Fibroblast of lung (primary cell): ENCODE results near the gene STPG3. TPM values are rescaled to one million over a fixed set of nuclear protein-coding genes. Genes with fewer than 3 reads are reported as not detected.
"Not testable (repeated sequence)": the region's sequence is repeated elsewhere in the genome, so short reads cannot be mapped to it uniquely, and the experiment has no call there.

Source experiments
- DNase-seq, 2 donors: peaks; one replicate each; pipeline versions ENCODE4 v3.0.0 to v3.0.0-alpha.2; 2010; ENCODE audit warnings: low read depth in 2 of 2
- H2AFZ ChIP-seq: 2 replicates; pipeline ENCODE4 v1.5.1; 2012; ENCODE audit warnings: low read length, control low read depth, inconsistent platforms
- H3K27ac ChIP-seq: 2 replicates; pipeline ENCODE4 v1.5.1; 2011; ENCODE audit warnings: low read length, control low read depth; ENCODE audit not compliant: insufficient read depth
- H3K27me3 ChIP-seq: 2 replicates; pipeline ENCODE4 v1.5.1; 2011; ENCODE audit warnings: mild to moderate bottlenecking, low read length; ENCODE audit not compliant: control insufficient read depth, insufficient read depth
- H3K36me3 ChIP-seq: 2 replicates; pipeline ENCODE4 v1.5.1; 2011; ENCODE audit warnings: low read length; ENCODE audit not compliant: control insufficient read depth, insufficient read depth
- H3K4me1 ChIP-seq: 2 replicates; pipeline ENCODE4 v1.5.1; 2011; ENCODE audit warnings: low read length; ENCODE audit not compliant: control insufficient read depth, insufficient read depth; ENCODE audit errors: extremely low read depth
- H3K4me2 ChIP-seq: 2 replicates; pipeline ENCODE4 v1.5.1; 2011; ENCODE audit warnings: low read length, control low read depth; ENCODE audit not compliant: insufficient read depth; ENCODE audit errors: extremely low read depth
- H3K4me3 ChIP-seq, 4 experiments: fragments of 200-600 bp in 1 of 4; sonication (generic) in 1 of 4; replicated peaks in 1 of 4; 2 replicates each; pipeline ENCODE4 v1.5.1; 2011 to 2016; ENCODE audit warnings: low read length in 4 of 4, low read depth in 3 of 4, mild to moderate bottlenecking in 3 of 4, control low read depth in 2 of 4, inconsistent platforms in 1 of 4, mixed read lengths in 1 of 4; ENCODE audit not compliant: insufficient read depth in 1 of 4; ENCODE audit errors: control extremely low read depth in 1 of 4
- H3K79me2 ChIP-seq: 2 replicates; pipeline ENCODE4 v1.5.1; 2012; ENCODE audit warnings: mild to moderate bottlenecking, low read length, inconsistent platforms; ENCODE audit not compliant: control insufficient read depth, insufficient read depth
- H3K9ac ChIP-seq: 2 replicates; pipeline ENCODE4 v1.5.1; 2011; ENCODE audit warnings: mild to moderate bottlenecking, low read length, control low read depth; ENCODE audit not compliant: insufficient read depth
- H3K9me3 ChIP-seq: 2 replicates; pipeline ENCODE4 v1.5.1; 2012; ENCODE audit warnings: low read depth, low read length; ENCODE audit not compliant: control insufficient read depth, insufficient read depth
- H4K20me1 ChIP-seq: 2 replicates; pipeline ENCODE4 v1.5.1; 2011; ENCODE audit warnings: low read length; ENCODE audit not compliant: control insufficient read depth, insufficient read depth; ENCODE audit errors: extremely low read depth
- EZH2 ChIP-seq: IDR thresholded peaks from 2 replicates; pipeline ENCODE4 v1.5.1; 2012; ENCODE audit warnings: low read length, control low read depth, mild to moderate bottlenecking; ENCODE audit errors: missing control alignments
- polyA plus RNA-seq, 2 donors: library from polyadenylated mRNA; depleted of rRNA in 1 of 2; stranded (reverse) in 1 of 2; unstranded in 1 of 2; fragments of >200 nt; gene quantifications; 2 replicates each; pipeline ENCODE4 v1.2.1, GENCODE V29; 2011 to 2012; ENCODE audit warnings: missing spikeins in 1 of 2
- total RNA-seq: library from RNA; depleted of rRNA; stranded (reverse); fragments of >200 nt; gene quantifications from 2 replicates; pipeline ENCODE4 v1.2.1, GENCODE V29; 2014
- TF ChIP-seq, protein P1 (sequence below), 2 donors: IDR thresholded peaks in 1 of 2; conservative IDR thresholded peaks in 1 of 2; 1 replicate in 1 of 2; 2 replicates in 1 of 2; pipeline ENCODE4 v1.5.1; 2011 to 2012; ENCODE audit warnings: low read length in 2 of 2, control low read depth in 1 of 2, inconsistent platforms in 1 of 2, low read depth in 1 of 2, mild to moderate bottlenecking in 1 of 2

STPG3 gene
- total and polyA plus RNA-seq, 2 donors (not counting 1 experiment from before 2014, with no cell fraction given): not detected

DNA sequence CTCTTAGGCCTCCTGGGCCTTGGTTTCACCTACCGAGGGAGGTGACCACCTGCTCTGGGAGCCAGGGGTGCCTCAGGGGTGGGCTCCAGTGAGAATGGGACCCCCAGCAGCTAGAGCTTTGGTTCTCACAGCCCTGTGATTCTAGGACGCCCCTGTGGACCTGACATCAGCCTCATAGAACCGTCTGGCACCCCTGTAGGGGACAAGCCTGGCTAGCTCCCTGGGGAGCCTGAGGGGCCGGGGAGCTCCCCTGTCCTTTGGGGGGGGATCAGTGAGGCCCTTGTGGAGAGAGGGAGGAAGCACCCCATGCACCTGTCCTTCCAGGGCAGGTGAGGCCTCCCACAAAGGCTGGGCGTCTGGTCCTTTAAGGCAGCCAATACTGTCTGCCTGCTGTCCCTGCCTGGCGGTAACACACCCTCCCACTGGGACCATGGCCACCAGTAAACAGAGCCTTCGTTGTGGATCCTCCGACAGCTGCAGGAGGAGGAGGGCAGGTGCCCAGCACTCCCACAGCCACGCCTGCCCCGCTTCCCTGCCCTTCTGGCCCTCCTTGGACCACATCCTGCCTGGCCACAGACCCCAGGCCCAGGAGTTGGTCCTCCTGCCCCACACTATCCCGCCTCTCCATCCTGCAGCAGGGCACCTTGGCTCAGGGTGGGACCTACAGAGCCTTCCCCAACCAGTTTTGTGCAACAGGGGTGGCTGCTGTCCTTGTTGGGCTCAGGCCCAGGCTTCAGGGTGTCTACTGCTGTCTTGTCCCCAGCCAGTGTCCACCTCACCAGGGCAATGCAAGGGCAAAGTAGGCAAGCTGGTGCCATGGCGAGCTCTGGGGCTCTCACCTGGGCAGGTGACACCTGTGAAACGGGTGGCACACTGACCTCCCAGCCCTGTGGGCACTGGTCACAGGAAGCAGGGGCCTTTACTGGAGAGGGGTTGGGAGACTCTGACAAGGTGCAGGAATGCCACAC is 13.0 kb upstream of the STPG3 start:
- TF ChIP-seq, protein P1, sequence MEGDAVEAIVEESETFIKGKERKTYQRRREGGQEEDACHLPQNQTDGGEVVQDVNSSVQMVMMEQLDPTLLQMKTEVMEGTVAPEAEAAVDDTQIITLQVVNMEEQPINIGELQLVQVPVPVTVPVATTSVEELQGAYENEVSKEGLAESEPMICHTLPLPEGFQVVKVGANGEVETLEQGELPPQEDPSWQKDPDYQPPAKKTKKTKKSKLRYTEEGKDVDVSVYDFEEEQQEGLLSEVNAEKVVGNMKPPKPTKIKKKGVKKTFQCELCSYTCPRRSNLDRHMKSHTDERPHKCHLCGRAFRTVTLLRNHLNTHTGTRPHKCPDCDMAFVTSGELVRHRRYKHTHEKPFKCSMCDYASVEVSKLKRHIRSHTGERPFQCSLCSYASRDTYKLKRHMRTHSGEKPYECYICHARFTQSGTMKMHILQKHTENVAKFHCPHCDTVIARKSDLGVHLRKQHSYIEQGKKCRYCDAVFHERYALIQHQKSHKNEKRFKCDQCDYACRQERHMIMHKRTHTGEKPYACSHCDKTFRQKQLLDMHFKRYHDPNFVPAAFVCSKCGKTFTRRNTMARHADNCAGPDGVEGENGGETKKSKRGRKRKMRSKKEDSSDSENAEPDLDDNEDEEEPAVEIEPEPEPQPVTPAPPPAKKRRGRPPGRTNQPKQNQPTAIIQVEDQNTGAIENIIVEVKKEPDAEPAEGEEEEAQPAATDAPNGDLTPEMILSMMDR (conservative IDR thresholded peaks at IDR 0.05 in 1 of 2, IDR thresholded peaks at IDR 0.05 in 1 of 2; ENCODE audit: low read depth in 1 of 2, low read length in 2 of 2): no peak
- no peak for TF ChIP-seq EZH2
- Histone ChIP-seq H3K27me3 (no peaks in the 10 kb centered on the region), H4K20me1 (no peaks in the 10 kb centered on the region), H3K79me2 (peaks cover 29% of the 10 kb centered on the region), H3K4me3 (no peak overlapping the region), H3K4me2 (no peak overlapping the region), H3K4me1 (peaks cover 6% of the 10 kb centered on the region), H3K9ac (no peak overlapping the region), H3K27ac (no peak overlapping the region), H3K36me3 (peaks cover 13% of the 10 kb centered on the region), H3K9me3 (no peaks in the 10 kb centered on the region), H2AFZ (no peak overlapping the region)
- no peak for DNase-seq

DNA sequence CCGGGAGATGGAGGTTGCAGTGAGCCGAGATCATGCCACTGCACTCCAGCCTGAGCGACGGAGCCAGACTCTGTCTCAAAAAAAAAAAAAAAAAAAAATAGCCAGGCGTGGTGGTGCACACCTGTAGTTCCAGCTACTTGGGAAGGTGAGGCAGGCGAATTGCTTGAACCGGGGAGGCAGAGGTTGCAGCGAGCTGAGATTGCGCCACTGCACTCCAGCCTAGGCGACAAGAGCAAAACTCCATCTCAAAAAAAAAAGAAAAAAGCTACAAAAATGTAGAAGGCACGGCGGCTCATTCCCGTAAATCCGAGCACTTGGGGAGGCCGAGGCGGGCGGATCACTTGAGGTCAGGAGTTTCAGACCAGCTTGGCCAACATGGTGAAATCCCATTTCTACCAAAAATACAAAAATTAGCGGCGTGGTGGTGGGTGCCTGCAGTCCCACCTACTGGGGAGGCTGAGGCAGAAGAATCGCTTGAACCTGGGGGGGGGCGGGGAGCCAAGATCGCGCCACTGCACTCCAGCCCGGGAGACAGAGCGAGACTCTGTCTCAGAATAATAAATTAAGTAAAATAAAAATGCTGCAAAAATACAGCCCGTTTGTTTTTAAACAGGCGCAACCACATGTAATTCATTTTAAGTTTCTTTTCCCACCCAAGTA is 11.4 kb upstream of the STPG3 start:
- Histone ChIP-seq H3K79me2 (peaks cover 38% of the 10 kb centered on the region), H3K36me3 (peaks cover 18% of the 10 kb centered on the region), H3K9ac (peak overlapping the region; percentile 89), H3K4me2 (peak overlapping the region; percentile 96), H3K4me3 (peak overlapping the region; percentile 61 to 76 (median 72)), H3K27ac (peak overlapping the region; percentile 95)
- not testable (repeated sequence) for H3K27me3 ChIP-seq, H2AFZ ChIP-seq, H4K20me1 ChIP-seq, H3K4me1 ChIP-seq, H3K9me3 ChIP-seq, DNase-seq

DNA sequence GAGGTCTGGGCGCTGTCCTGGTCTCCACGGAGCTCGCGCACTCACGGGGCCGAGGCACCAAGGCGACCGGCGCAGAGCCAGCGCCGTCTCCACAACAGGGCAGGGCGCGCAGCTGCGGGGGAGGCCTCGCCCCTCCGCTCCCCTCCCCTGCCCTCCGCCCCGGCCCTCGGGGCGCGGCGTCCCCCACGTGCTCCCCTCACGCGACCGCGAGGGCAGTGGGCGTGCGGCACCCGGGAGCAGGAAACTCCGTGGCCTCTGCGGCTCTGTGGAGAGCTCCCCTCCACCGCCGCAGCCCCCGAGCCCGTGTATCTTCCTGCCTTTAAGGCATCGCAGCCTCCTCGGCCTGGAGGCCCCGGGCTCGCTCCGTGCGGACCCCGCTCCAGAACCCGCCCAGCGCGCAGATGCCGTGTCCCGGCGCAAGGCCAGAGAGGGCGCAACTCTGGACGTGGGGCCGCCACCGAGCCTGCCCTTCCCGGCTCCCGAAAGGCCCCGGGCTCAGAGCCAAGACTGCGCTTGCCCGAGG is 10.7 kb upstream of the STPG3 start:
- Histone ChIP-seq H3K79me2 (peaks cover 38% of the 10 kb centered on the region), H3K36me3 (peaks cover 18% of the 10 kb centered on the region), H4K20me1 (no peaks in the 10 kb centered on the region), H3K4me2 (peak overlapping the region; percentile 96), H3K4me3 (peak overlapping the region; percentile 61 to 76 (median 72)), H2AFZ (peak overlapping the region; percentile 16), H3K27ac (peak overlapping the region; percentile 95), H3K27me3 (no peaks in the 10 kb centered on the region), H3K9me3 (no peaks in the 10 kb centered on the region), H3K4me1 (peaks cover 6% of the 10 kb centered on the region), H3K9ac (peak overlapping the region; percentile 89)
- peak; percentile 67 to 74 for DNase-seq
- TF ChIP-seq, protein P1 (conservative IDR thresholded peaks at IDR 0.05 in 1 of 2, IDR thresholded peaks at IDR 0.05 in 1 of 2; ENCODE audit: low read depth in 1 of 2, low read length in 2 of 2): no peak
- no peak for TF ChIP-seq EZH2
